ENCODE results near the gene GRID1.

Gene GRID1

GRCh38 chr10:86264481-86265231, 101.9 kb downstream of the GRID1 start:
- no peak for DNase-seq

GRCh38 chr10:86263907-86264306, 102.7 kb downstream of the GRID1 start:
- no peak for DNase-seq

- no peak for DNase-seq
These were observed 103.4 kb downstream of the GRID1 start for GRCh38 chr10:86263209-86263608.

GRCh38 chr10:86262688-86263181, 103.9 kb downstream of the GRID1 start:
- DNase-seq, result no peak

- DNase-seq, result no peak
These were observed 104.5 kb downstream of the GRID1 start for GRCh38 chr10:86261941-86262687.

- DNase-seq, result no peak
These were observed 105.1 kb downstream of the GRID1 start for GRCh38 chr10:86261470-86261869.

DNA sequence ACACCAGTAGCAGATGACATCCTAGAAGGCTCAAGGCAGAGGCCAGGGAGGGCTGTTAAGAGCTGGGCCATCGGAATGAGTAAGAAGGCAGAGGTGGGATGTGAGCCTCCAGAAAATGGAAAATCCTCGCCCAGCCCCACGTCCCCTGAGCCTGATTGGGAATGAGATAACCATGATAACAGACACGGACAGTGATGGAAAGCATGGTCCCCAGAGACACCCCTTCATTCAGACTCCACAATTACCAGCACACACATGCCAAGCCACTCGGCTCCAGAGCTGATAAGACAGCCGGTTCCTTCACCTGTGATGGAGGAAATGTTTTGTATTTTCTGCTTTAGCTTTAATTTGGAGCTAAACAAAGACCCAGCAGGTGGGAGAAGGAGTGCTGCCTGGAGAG, 106.0 kb downstream of the GRID1 start:
- no peak for DNase-seq

GRCh38 chr10:86259901-86260562, 106.6 kb downstream of the GRID1 start:
- no peak for DNase-seq

DNA sequence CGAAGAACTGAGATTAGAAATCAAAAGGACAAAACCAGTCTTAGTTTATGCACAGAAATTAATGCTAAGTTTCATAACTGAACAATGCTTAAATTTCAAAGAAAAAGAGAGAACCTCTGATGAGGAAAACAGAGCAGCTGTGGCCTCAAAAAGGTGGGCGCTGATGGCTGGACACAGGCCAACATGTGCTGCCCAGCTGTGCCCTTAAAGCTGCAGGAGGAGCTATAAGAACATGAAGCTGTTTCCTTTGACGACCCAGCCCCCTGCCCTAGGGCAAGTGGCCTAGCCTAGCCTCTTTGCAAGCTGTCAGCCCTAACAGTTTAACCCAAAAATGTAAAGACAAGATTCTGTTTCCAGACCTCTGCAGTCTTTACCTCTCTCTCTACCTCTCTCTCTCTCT, 107.7 kb downstream of the GRID1 start:
- no peak for DNase-seq

DNA sequence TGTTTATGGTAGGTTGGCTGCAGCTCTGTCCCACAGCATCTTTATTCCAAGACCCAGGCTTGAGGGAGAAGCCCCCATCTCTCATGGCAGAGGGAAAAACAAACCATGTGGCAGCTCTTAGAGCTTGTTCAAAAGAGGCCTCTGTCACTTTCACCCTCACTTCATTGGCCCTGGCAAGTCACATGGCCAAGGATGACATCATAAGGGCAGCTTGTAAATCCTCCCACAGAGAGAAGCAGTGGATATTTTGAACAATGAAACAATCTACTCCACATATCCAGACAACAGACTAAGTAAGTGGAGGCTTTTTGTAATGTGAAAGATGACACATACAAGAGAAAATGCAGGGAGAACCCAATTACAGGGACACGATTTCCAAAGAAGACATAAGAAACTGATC, 108.1 kb downstream of the GRID1 start:
- DNase-seq, result no peak

- DNase-seq, result no peak
These were observed 108.9 kb downstream of the GRID1 start for GRCh38 chr10:86257683-86258082.

GRCh38 chr10:86256690-86257315, 109.8 kb downstream of the GRID1 start:
- no peak for DNase-seq

- DNase-seq, result no peak
These were observed 111.0 kb downstream of the GRID1 start for GRCh38 chr10:86255405-86256251.

GRCh38 chr10:86254526-86255174, 111.9 kb downstream of the GRID1 start:
- peak; percentile 29 for DNase-seq

DNA sequence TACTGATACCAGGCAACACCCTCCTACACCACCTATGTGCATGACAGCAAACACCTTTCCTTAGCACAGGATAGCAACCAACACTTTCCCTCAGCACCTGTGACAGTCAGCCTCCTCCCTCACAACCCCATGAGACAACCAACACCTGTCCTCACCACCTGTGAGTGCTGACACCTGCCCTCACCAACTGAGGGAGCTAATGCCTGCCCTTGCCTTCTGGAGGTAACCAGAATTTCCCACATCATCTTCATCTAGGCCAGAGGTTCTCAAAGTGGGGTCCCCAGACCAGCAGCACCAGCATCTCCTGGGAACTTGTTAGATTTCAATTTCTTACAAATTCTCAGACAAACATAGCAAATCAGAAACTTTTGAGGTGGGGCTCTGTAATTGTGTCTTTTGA, 112.5 kb downstream of the GRID1 start:
- no peak for DNase-seq

- DNase-seq, result no peak
These were observed 113.2 kb downstream of the GRID1 start for GRCh38 chr10:86253091-86254072.

DNA sequence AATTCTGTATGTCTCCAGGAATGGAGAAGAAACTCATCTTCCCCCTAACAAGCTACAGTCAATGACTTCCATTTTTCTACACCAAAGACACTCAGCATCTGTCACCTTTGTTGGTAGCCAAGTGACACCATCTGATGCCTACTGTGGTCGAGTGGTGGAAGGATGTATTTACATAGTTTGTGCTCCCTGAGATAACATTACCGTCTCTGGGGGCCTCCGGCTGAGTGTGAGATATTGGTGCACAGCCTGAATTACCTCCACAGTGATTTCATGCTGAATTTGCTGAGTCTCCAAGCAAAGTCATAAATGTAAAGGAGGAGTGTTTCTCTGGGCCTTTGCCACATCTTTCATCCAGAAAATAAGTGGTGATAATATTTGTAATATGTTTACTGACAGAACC, 114.0 kb downstream of the GRID1 start:
- no peak for DNase-seq

DNA sequence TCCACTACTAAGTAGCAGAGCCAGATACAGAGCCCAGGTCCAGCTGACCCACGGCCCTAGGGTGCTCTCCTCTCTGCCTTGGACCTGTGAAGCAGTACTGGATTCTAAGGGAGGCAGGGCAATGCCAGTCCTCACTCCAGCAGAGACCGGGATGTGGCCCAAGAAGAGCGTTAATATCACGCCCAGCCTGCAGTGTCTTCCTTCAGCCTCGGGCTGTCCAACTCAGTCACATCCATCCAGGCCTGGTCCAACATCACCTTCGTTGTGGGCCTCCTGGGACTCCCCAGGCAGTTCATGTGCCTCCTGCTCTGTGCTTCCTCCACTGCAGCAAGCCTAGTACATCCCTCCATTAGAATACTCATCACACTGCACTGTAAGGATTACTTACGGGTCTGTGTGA, 114.5 kb downstream of the GRID1 start:
- DNase-seq, result no peak

- no peak for DNase-seq
These were observed 115.2 kb downstream of the GRID1 start for GRCh38 chr10:86251426-86251825.

DNA sequence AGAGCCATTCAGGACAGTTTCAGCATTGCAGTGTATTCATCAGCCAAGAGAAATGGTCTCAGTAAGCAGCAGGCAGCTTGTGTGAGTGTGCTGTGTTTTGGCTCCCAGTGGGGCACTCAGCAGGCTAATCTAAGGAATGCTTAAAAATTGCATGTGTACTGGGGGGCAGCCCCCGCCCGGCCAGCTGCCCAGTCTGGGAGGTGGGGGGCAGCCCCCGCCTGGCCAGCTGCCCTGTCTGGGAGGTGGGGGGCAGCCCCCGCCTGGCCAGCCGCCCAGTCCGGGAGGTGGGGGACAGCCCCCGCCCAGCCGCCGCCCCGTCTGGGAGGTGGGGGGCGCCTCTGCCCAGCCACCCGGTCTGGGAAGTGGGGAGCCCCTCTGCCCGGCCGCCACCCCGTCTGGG, 116.2 kb downstream of the GRID1 start:
- DNase-seq, result no peak

DNA sequence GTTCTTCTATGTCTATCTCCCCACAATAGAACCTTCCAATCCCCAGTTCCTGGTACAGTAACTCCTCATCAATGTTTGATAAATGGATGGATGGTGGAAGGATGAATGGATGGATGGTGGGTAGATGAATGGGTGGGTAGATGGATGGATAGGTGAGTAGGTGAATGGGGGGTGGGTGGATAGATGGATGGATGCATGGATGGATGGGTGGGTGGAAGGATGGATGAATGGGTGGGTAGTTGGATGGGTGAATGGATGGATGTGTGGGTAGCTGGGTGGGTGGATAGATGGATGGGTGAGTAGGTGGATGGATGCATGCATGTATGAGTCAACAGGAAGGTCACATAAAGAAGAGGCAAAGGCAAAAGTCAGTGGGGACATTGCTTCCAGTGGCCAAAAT, 116.8 kb downstream of the GRID1 start:
- no peak for DNase-seq

Data from NCI-H774 (cell line).